Testis (tissue), 5 donors: ENCODE results near the gene OIP5. TPM values are rescaled to one million over a fixed set of nuclear protein-coding genes. Genes with fewer than 3 reads are reported as not detected.

Experiments
- DNase-seq: peaks from one replicate; pipeline ENCODE4 v3.0.0-alpha.2; 2019
- H3K27ac ChIP-seq, 2 donors: fragments of 200-600 bp; sonication (generic); one replicate each; pipeline ENCODE4 v1.5.1; 2019
- H3K27me3 ChIP-seq: fragments of 200-600 bp; sonication (generic); one replicate; pipeline ENCODE4 v1.5.1; 2019
- H3K36me3 ChIP-seq: fragments of 200-600 bp; sonication (generic); one replicate; pipeline ENCODE4 v1.5.1; 2017; ENCODE audit warnings: low read depth; ENCODE audit errors: missing control alignments
- H3K4me1 ChIP-seq: fragments of 200-600 bp; sonication (generic); one replicate; pipeline ENCODE4 v1.5.1; 2019
- H3K4me3 ChIP-seq, 2 donors: fragments of 200-600 bp; sonication (generic); one replicate each; pipeline ENCODE4 v1.5.1; 2017 to 2019
- H3K9me3 ChIP-seq: fragments of 200-600 bp; sonication (generic); one replicate; pipeline ENCODE4 v1.5.1; 2017
- POLR2A ChIP-seq: fragments of 450-650 bp; IDR thresholded peaks from one replicate; pipeline ENCODE4 v1.6.1; 2017; ENCODE audit warnings: antibody characterized with exemption, mild to moderate bottlenecking, moderate library complexity
- WGBS, 2 donors: methylation state at CpG; one replicate each; pipeline ENCODE4 v1.1.5; 2018; 5-methylcytosine and 5-hydroxymethylcytosine counted together
- intact Hi-C: fragments of 100-400 bp; cut with DNase I; formaldehyde crosslinking; loops from one replicate; pipeline ENCODE4 v1.15.1; 2023; ENCODE audit warnings: low total_unique reads
- long read RNA-seq, 2 donors: transcript quantifications; one replicate each; lab custom pipeline, GENCODE V29; 2026
- polyA plus RNA-seq: library from polyadenylated mRNA; stranded (reverse); fragments of 350-450 nt; fragmentation: Illumina TruSeq; extraction: RNeasy Lipid Tissue Mini Kit (QIAGEN cat#74804); gene quantifications from one replicate; pipeline ENCODE4 v1.2.3, GENCODE V29; 2014; ENCODE audit warnings: low read depth, low replicate concordance; ENCODE audit not compliant: insufficient read depth
- total RNA-seq, 2 donors: library from RNA; depleted of rRNA; stranded (reverse); fragments of >200 nt; gene quantifications; one replicate each; pipeline ENCODE4 v1.2.3, GENCODE V29; 2016
- TF ChIP-seq, protein P1 (sequence below), 3 experiments: fragments of 450-650 bp in 2 of 3; fragments of 200-600 bp in 1 of 3; sonication (generic) in 1 of 3; IDR thresholded peaks; one replicate each; pipeline ENCODE4 v1.5.1; 2016 to 2019; ENCODE audit warnings: antibody characterized with exemption in 3 of 3, mild to moderate bottlenecking in 2 of 3, moderate library complexity in 1 of 3

OIP5 gene
- total RNA-seq (10 to 100 TPM; 21.2 to 22.1 TPM), polyA plus RNA-seq (44.8 TPM)
- long read RNA-seq, donor 1, transcript OIP5-201 (5 exons, 1,236 nt) = major isoform, 11 of 11 reads
- long read RNA-seq, donor 1, partial matches to known transcripts = 0 of 11 reads
- long read RNA-seq, donor 1, other reads (novel, unspliced or antisense) = 0 of 11 reads
- long read RNA-seq, donor 2, transcript OIP5-201 (5 exons, 1,236 nt) = major isoform, 7 of 7 reads
- long read RNA-seq, donor 2, partial matches to known transcripts = 0 of 7 reads
- long read RNA-seq, donor 2, other reads (novel, unspliced or antisense) = 0 of 7 reads

DNA sequence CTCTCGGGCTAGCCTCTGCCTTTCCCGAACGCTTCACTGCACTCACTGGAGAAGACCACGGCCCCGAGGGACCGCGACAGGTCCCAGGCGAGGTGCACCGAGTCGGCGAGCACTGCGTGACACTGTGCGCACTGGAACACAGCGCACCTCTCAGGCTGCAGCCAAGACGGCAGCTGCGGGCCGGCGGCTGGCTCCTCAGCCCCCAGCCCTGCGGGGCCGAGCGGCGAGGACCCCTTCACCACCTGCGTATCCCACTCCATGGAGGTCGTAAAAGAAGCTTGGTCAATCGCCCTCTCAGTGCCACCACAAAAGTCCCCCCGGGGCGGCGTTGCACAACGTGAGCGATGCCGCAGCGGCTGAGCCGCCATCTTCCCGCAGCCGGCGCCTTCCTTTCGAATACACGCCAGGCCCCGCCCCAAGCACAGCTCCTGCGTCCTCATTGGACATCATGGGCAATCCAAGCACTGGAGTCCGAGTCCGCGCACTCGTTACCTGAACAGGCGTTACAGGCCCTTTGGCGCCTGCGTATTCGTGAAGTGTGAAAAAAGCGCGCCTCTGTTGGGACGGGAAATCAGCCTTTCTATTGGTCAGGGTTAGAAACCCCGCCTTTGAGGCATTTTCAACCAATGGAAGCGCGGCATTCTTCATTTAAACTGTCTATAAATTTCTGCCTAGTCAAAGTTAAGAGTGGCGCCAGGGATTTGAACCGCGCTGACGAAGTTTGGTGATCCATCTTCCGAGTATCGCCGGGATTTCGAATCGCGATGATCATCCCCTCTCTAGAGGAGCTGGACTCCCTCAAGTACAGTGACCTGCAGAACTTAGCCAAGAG, at the start of gene OIP5, which contains the start of gene NUSAP1:
Gene OIP5 (minus strand): TSS at position 398 of the 832 bp plus-strand sequence. CDS start 30 bp downstream, at position 368.
Gene NUSAP1 (plus strand): TSS at position 688 of the 832 bp plus-strand sequence. CDS start 77 bp downstream, at position 765.
- H3K27ac ChIP-seq = peak within 1 kb of the TSS; percentile 55 to 69
- TF ChIP-seq, protein P1, sequence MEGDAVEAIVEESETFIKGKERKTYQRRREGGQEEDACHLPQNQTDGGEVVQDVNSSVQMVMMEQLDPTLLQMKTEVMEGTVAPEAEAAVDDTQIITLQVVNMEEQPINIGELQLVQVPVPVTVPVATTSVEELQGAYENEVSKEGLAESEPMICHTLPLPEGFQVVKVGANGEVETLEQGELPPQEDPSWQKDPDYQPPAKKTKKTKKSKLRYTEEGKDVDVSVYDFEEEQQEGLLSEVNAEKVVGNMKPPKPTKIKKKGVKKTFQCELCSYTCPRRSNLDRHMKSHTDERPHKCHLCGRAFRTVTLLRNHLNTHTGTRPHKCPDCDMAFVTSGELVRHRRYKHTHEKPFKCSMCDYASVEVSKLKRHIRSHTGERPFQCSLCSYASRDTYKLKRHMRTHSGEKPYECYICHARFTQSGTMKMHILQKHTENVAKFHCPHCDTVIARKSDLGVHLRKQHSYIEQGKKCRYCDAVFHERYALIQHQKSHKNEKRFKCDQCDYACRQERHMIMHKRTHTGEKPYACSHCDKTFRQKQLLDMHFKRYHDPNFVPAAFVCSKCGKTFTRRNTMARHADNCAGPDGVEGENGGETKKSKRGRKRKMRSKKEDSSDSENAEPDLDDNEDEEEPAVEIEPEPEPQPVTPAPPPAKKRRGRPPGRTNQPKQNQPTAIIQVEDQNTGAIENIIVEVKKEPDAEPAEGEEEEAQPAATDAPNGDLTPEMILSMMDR (IDR thresholded peaks at IDR 0.05) = peak in 1 of 3 experiments; percentile 55
- no peak for TF ChIP-seq POLR2A
- WGBS, 2 donors = 0% methylated on average over 38 to 64 of the region's 64 CpGs

DNA sequence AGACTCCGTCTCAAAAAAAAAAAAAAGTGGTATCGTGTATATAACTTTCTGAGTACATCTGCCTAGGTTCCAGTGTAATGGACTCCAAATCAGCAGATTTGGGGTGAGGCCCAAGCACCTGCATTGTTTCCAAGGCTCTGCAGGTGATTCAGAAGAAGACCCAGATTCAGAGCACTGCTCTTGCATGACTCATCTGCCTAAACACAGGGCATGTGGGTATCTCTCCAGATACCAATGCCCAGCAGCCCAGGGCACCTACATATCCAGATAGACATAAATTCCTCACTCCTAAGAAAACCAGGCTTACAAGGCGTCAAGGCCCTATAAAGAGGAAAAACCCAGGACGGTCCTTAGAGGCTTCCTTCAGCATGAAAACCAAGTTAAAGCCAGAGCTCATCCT, 45.6 kb upstream of the OIP5 start:
- 97 to 98% methylated on average over 4 of the region's 4 CpGs for WGBS, 2 donors
- Histone ChIP-seq H3K9me3 (no peaks in the 10 kb centered on the region), H3K27me3 (no peaks in the 10 kb centered on the region), H3K36me3 (no peaks in the 10 kb centered on the region), H3K4me3 (no peak overlapping the region), H3K27ac (no peak overlapping the region), H3K4me1 (no peaks in the 10 kb centered on the region)
- no peak for TF ChIP-seq POLR2A
- TF ChIP-seq, protein P1 (IDR thresholded peaks at IDR 0.05) = no peak
- no peak for DNase-seq
- intact Hi-C loops = no loop called here

More for the DNA sequence above, at the start of gene OIP5, which contains the start of gene NUSAP1:
- Histone ChIP-seq H3K36me3 (no peaks in the 10 kb centered on the region), H3K4me3 (peak within 1 kb of the TSS; percentile 64 to 97), H3K9me3 (no peaks in the 10 kb centered on the region), H3K27me3 (no peaks in the 10 kb centered on the region), H3K4me1 (no peaks in the 10 kb centered on the region)
- peak; percentile 100 for DNase-seq
- intact Hi-C loops = no loop called here

DNA sequence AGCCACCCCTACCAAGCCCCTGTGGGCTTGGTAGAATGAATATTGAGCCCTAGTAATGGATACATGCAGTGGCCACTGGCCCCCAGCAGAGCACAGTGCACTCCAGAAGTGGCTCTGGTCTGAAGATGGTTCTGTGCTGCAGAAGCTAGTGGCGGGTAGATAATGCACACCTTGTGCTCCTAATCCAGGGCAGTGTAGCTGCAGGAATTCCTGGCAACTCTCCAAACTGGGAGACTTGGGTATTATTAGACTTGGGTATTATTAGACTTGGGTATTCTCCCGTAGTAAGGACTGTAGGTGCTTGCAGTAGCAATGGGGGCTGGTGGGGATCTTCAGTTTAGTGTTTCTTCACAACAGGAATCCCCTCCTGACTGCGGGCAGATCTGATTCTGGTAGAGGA, 35.0 kb upstream of the OIP5 start:
- WGBS, 2 donors = 81 to 91% methylated on average over 3 of the region's 3 CpGs
- Histone ChIP-seq H3K27ac (no peak overlapping the region), H3K9me3 (no peaks in the 10 kb centered on the region), H3K27me3 (no peaks in the 10 kb centered on the region), H3K36me3 (no peaks in the 10 kb centered on the region), H3K4me3 (no peak overlapping the region), H3K4me1 (no peaks in the 10 kb centered on the region)
- intact Hi-C loops = no loop called here
- no peak for DNase-seq
- no peak for TF ChIP-seq POLR2A
- TF ChIP-seq, protein P1 (IDR thresholded peaks at IDR 0.05) = no peak

DNA sequence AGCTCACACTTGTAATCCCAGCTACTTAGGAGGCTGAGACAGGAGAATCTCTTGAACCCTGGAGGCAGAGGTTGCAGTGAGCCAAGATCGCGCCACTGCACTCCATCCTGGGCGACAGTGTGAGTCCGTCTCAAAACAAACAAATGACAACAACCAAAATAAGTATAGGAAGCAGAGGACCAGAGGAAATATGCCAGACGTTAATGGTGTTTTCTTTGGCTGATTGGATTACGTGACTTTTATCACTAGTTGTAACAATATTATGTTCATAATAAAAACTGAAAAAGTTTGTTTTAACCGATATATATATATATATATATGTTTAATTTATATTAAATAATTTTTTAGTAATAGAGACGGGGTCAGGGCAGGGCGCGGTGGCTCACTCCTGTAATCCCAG, 22.0 kb upstream of the OIP5 start:
- WGBS, 2 donors = 75 to 85% methylated on average over 10 of the region's 10 CpGs
- H3K27ac ChIP-seq = no peak overlapping the region
- no peaks in the 10 kb centered on the region for H3K36me3 ChIP-seq
- H3K9me3 ChIP-seq = no peaks in the 10 kb centered on the region
- no peak for TF ChIP-seq POLR2A
- TF ChIP-seq, protein P1 (IDR thresholded peaks at IDR 0.05) = no peak
- no peaks in the 10 kb centered on the region for H3K27me3 ChIP-seq
- no peak overlapping the region for H3K4me3 ChIP-seq
- no peak for DNase-seq
- no peaks in the 10 kb centered on the region for H3K4me1 ChIP-seq
- intact Hi-C loops = no loop called here
